ENCODE measurements around the gene GLG1.

GRCh38 chr16:74500907-74501306 is 106.0 kb downstream of the GLG1 start:
- TF ChIP-seq CREB5 (CRISPR knock-in tag; IDR thresholded peaks at IDR 0.05; ENCODE audit: low read depth), result no peak
- TF ChIP-seq PATZ1 (CRISPR knock-in tag; IDR thresholded peaks at IDR 0.05; ENCODE audit: borderline replicate concordance), result no peak
- no peak for TF ChIP-seq TSHZ2 (CRISPR knock-in tag; IDR thresholded peaks at IDR 0.05)
- no peak for TF ChIP-seq POU6F1 (CRISPR knock-in tag; IDR thresholded peaks at IDR 0.05; ENCODE audit: borderline replicate concordance, low read depth)
- TF ChIP-seq PPARA (CRISPR knock-in tag; IDR thresholded peaks at IDR 0.05; ENCODE audit: borderline replicate concordance), result no peak
- TF ChIP-seq ESRRG (CRISPR knock-in tag; IDR thresholded peaks at IDR 0.05), result no peak
- TF ChIP-seq BACH2 (CRISPR knock-in tag; IDR thresholded peaks at IDR 0.05; ENCODE audit: borderline replicate concordance), result no peak
- TF ChIP-seq CSDC2 (CRISPR knock-in tag; IDR thresholded peaks at IDR 0.05), result no peak

All from SK-N-SH treated with all-trans-retinoic acid at 6 μM for 48 hours (cell line).